ENCODE data around the gene CORO1C. TPM values are rescaled to one million over a fixed set of nuclear protein-coding genes. Genes with fewer than 3 reads are reported as not detected.

The CORO1C gene
- total and polyA plus RNA-seq, 2 donors (not counting 3 experiments of a cell fraction or from before 2014, with no cell fraction given), result 150 to 240 TPM

- intact Hi-C loops (cut with micrococcal nuclease), result no loop called here
- Histone ChIP-seq H3K9ac (replicated peaks; ENCODE audit: extremely low read depth, insufficient read depth, low read length) (no peak overlapping the region), H3K4me2 (ENCODE audit: insufficient read depth, low read length) (no peak overlapping the region), H3K36me3 (ENCODE audit: control insufficient read depth in 2 of 2, extremely low read depth in 1 of 2, insufficient read depth in 2 of 2, low read length in 2 of 2) (no peaks in the 10 kb centered on the region), H3K4me1 (ENCODE audit: control insufficient read depth, extremely low read depth, insufficient read depth, low read length) (peaks cover 20% of the 10 kb centered on the region), H3K79me2 (ENCODE audit: control insufficient read depth, insufficient read depth, low read length) (peaks cover 83% of the 10 kb centered on the region), H3K9me3 (replicated peaks; ENCODE audit: control insufficient read depth, insufficient read depth, low read length) (no peaks in the 10 kb centered on the region), H3K9me1 (replicated peaks; ENCODE audit: control insufficient read depth, extremely low read depth, insufficient read depth, low read length) (no peaks in the 10 kb centered on the region), H2AFZ (ENCODE audit: low read depth, low read length) (no peak overlapping the region), H4K20me1 (replicated peaks; ENCODE audit: control insufficient read depth, extremely low read depth, insufficient read depth, low read length) (no peaks in the 10 kb centered on the region), H3K4me3 (replicated peaks in 1 of 3; ENCODE audit: insufficient read depth in 1 of 3, low read depth in 1 of 3, low read length in 3 of 3) (no peak overlapping the region), H3K27me3 (ENCODE audit: control insufficient read depth in 2 of 2, insufficient read depth in 2 of 2, low read length in 2 of 2) (no peaks in the 10 kb centered on the region), H3K27ac (ENCODE audit: insufficient read depth, low read depth, low read length) (no peak overlapping the region)
- TF ChIP-seq FOS (IDR thresholded peaks at IDR 0.05; ENCODE audit: borderline replicate concordance, insufficient read depth, low read length) (no peak), POLR2A (IDR thresholded peaks at IDR 0.05; ENCODE audit: low read depth, low read length) (no peak), JUN (IDR thresholded peaks at IDR 0.05; ENCODE audit: borderline replicate concordance, insufficient read depth, insufficient read length, low read depth) (no peak), MYC (IDR thresholded peaks at IDR 0.05; ENCODE audit: low read depth, low read length) (no peak), GATA2 (IDR thresholded peaks at IDR 0.05; ENCODE audit: insufficient read depth, insufficient read length, low read depth, low read length) (no peak), EZH2 (IDR thresholded peaks at IDR 0.05; ENCODE audit: borderline replicate concordance, low read depth, low read length, severe bottlenecking) (no peak), POLR2AphosphoS5 (IDR thresholded peaks at IDR 0.05; ENCODE audit: insufficient read depth, low read depth, low read length) (no peak)
- TF ChIP-seq, protein P1, sequence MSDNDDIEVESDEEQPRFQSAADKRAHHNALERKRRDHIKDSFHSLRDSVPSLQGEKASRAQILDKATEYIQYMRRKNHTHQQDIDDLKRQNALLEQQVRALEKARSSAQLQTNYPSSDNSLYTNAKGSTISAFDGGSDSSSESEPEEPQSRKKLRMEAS (IDR thresholded peaks at IDR 0.05; ENCODE audit: insufficient read depth, insufficient read length), result no peak
- TF ChIP-seq, protein P2, sequence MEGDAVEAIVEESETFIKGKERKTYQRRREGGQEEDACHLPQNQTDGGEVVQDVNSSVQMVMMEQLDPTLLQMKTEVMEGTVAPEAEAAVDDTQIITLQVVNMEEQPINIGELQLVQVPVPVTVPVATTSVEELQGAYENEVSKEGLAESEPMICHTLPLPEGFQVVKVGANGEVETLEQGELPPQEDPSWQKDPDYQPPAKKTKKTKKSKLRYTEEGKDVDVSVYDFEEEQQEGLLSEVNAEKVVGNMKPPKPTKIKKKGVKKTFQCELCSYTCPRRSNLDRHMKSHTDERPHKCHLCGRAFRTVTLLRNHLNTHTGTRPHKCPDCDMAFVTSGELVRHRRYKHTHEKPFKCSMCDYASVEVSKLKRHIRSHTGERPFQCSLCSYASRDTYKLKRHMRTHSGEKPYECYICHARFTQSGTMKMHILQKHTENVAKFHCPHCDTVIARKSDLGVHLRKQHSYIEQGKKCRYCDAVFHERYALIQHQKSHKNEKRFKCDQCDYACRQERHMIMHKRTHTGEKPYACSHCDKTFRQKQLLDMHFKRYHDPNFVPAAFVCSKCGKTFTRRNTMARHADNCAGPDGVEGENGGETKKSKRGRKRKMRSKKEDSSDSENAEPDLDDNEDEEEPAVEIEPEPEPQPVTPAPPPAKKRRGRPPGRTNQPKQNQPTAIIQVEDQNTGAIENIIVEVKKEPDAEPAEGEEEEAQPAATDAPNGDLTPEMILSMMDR (IDR thresholded peaks at IDR 0.05; ENCODE audit: extremely low read depth in 1 of 2, insufficient read depth in 1 of 2, low read depth in 1 of 2, low read length in 2 of 2), result no peak
- BruUV-seq (replicated peaks), result no TSS peak
- ChIA-PET CTCF (interaction anchor here (0.9 to 9.5 kb wide), 7 partner anchors 11 to 216 kb away, joined by 3 to 173 read pairs (median 6); no protein-coding TSS in a partner anchor), POLR2A (interaction anchor here (0.6 kb wide), 1 partner anchor 8 kb away, joined by 4 read pairs; no protein-coding TSS in a partner anchor)
- DNase-seq (ENCODE audit: low read depth, low spot score), result no peak
- no peak for FAIRE-seq
- dilution Hi-C loops (cut with MboI; ENCODE audit: extremely low pct_ligation_motif_present, low sequenced_read_pairs), result loop anchor here (25.0 kb wide), 1 partner anchor 169 kb away; no protein-coding TSS in a partner anchor
These were observed 63.3 kb downstream of the CORO1C start for GRCh38 chr12:108668063-108668462.

All from endothelial cell of umbilical vein (primary cell).